GM18951 (cell line): ENCODE data around the gene LYL1.

ENCODE experiments used
- POLR2A ChIP-seq: IDR thresholded peaks from 4 replicates; pipeline ENCODE4 v1.6.1; 2011; ENCODE audit warnings: mild to moderate bottlenecking; ENCODE audit not compliant: insufficient read length, insufficient read depth; ENCODE audit errors: extremely low read depth
- in situ Hi-C: fragments of 300-500 bp; cut with MboI; formaldehyde crosslinking; loops from one replicate; pipeline ENCODE4 v1.12.0; 2022; ENCODE audit warnings: low sequenced_read_pairs, mixed read lengths, inconsistent platforms; ENCODE audit not compliant: unreplicated experiment

Gene LYL1

GRCh38 chr19:13089139-13089856 is 13.4 kb downstream of the LYL1 start:
- in situ Hi-C loops: loop anchor here (5.0 kb wide), 1 partner anchor 57 kb away; no protein-coding TSS in a partner anchor
- TF ChIP-seq POLR2A: no peak

GRCh38 chr19:13087795-13088537 is 14.7 kb downstream of the LYL1 start:
- in situ Hi-C loops: loop anchor here (5.0 kb wide), 1 partner anchor 56 kb away; no protein-coding TSS in a partner anchor
- no peak for TF ChIP-seq POLR2A

- no peak for TF ChIP-seq POLR2A
- in situ Hi-C loops: loop anchor here (5.0 kb wide), 1 partner anchor 55 kb away; no protein-coding TSS in a partner anchor
Measured at GRCh38 chr19:13087295-13087694, 15.4 kb downstream of the LYL1 start.

GRCh38 chr19:13086341-13086740 is 16.3 kb downstream of the LYL1 start:
- in situ Hi-C loops: loop anchor here (5.0 kb wide), 1 partner anchor 54 kb away; no protein-coding TSS in a partner anchor
- TF ChIP-seq POLR2A: no peak

GRCh38 chr19:13085666-13086065 is 17.0 kb downstream of the LYL1 start:
- TF ChIP-seq POLR2A: no peak
- in situ Hi-C loops: loop anchor here (5.0 kb wide), 1 partner anchor 53 kb away; no protein-coding TSS in a partner anchor

- in situ Hi-C loops: no loop called here
Measured at GRCh38 chr19:13083627-13084026, 19.0 kb downstream of the LYL1 start.

GRCh38 chr19:13083008-13083404 is 19.7 kb downstream of the LYL1 start:
- in situ Hi-C loops: no loop called here
- no peak for TF ChIP-seq POLR2A

More at GRCh38 chr19:13083627-13084026, 19.0 kb downstream of the LYL1 start:
- TF ChIP-seq POLR2A: no peak

- in situ Hi-C loops: no loop called here
- no peak for TF ChIP-seq POLR2A
Measured at GRCh38 chr19:13082192-13083007, 20.3 kb downstream of the LYL1 start.

GRCh38 chr19:13079542-13079986 is 23.1 kb downstream of the LYL1 start:
- in situ Hi-C loops: no loop called here
- no peak for TF ChIP-seq POLR2A

- TF ChIP-seq POLR2A: no peak
- in situ Hi-C loops: no loop called here
Measured at GRCh38 chr19:13078897-13079541, 23.6 kb downstream of the LYL1 start.

GRCh38 chr19:13078381-13078780 is 24.3 kb downstream of the LYL1 start:
- no peak for TF ChIP-seq POLR2A
- in situ Hi-C loops: no loop called here

GRCh38 chr19:13077240-13077639 is 25.4 kb downstream of the LYL1 start:
- in situ Hi-C loops: no loop called here
- TF ChIP-seq POLR2A: no peak

- TF ChIP-seq POLR2A: no peak
- in situ Hi-C loops: no loop called here
Measured at GRCh38 chr19:13076787-13077186, 25.9 kb downstream of the LYL1 start.

- in situ Hi-C loops: no loop called here
- TF ChIP-seq POLR2A: no peak
Measured at GRCh38 chr19:13076320-13076719, 26.3 kb downstream of the LYL1 start.
